ENCODE data around the gene PCF11. TPM values are rescaled to one million over a fixed set of nuclear protein-coding genes. Genes with fewer than 3 reads are reported as not detected.

The PCF11 gene
- total RNA-seq, 1 donor from 2014 or later, result 40.7 TPM

- H3K4me1 Mint-ChIP-seq (ENCODE audit: low read depth, unreplicated experiment), result peaks cover 22% of the 10 kb centered on the region
- peaks cover 41% of the 10 kb centered on the region for H3K79me2 ChIP-seq (ENCODE audit: insufficient read depth, low read length)
- peak overlapping the region; percentile 96 for H3K4me2 ChIP-seq (ENCODE audit: low read length)
- FAIRE-seq (no peak), DNase-seq (ENCODE audit: low read depth) (peak; percentile 76)
- peaks cover 1% of the 10 kb centered on the region for H3K36me3 Mint-ChIP-seq (ENCODE audit: low read depth, unreplicated experiment)
- H3K9ac ChIP-seq (ENCODE audit: low read length), result peak overlapping the region; percentile 97
- H3K27me3 ChIP-seq (ENCODE audit: insufficient read depth, low read length), result no peaks in the 10 kb centered on the region
- peaks cover 3% of the 10 kb centered on the region for H4K20me1 ChIP-seq (ENCODE audit: insufficient read depth, low read length)
- H3K4me3 ChIP-seq (ENCODE audit: insufficient read depth, low read depth, low read length), result peak overlapping the region; percentile 99
- no peaks in the 10 kb centered on the region for H3K27me3 Mint-ChIP-seq (ENCODE audit: low read depth, unreplicated experiment)
- H3K9me3 ChIP-seq (ENCODE audit: insufficient read depth, low read depth, low read length), result no peaks in the 10 kb centered on the region
- TF ChIP-seq CTCF (IDR thresholded peaks at IDR 0.05; ENCODE audit: insufficient read depth, low read depth, low read length) (no peak), EZH2 (IDR thresholded peaks at IDR 0.05; ENCODE audit: insufficient read depth, low read length) (no peak)
- peak overlapping the region; percentile 97 for H2AFZ ChIP-seq (ENCODE audit: low read depth, low read length)
- H3K4me3 Mint-ChIP-seq (ENCODE audit: unreplicated experiment), result peak overlapping the region; percentile 99
- H3K4me1 ChIP-seq (ENCODE audit: insufficient read depth, low read length), result peaks cover 15% of the 10 kb centered on the region
- peak overlapping the region; percentile 95 for H3K27ac Mint-ChIP-seq (ENCODE audit: unreplicated experiment)
- peak overlapping the region; percentile 95 for H3K27ac ChIP-seq (ENCODE audit: low read depth, low read length)
- no peaks in the 10 kb centered on the region for H3K9me3 Mint-ChIP-seq (ENCODE audit: unreplicated experiment)
- H3K36me3 ChIP-seq (ENCODE audit: insufficient read depth, low read length), result peaks cover 18% of the 10 kb centered on the region
These were observed 37.6 kb downstream of the PCF11 start for GRCh38 chr11:83194281-83195142.

GRCh38 chr11:83195143-83195466 is 38.2 kb downstream of the PCF11 start:
- no peaks in the 10 kb centered on the region for H3K27me3 ChIP-seq (ENCODE audit: insufficient read depth, low read length)
- peaks cover 3% of the 10 kb centered on the region for H4K20me1 ChIP-seq (ENCODE audit: insufficient read depth, low read length)
- Mint-ChIP-seq H3K4me3 (ENCODE audit: unreplicated experiment) (peak overlapping the region; percentile 99), H3K27me3 (ENCODE audit: low read depth, unreplicated experiment) (no peaks in the 10 kb centered on the region), H3K36me3 (ENCODE audit: low read depth, unreplicated experiment) (peaks cover 1% of the 10 kb centered on the region), H3K27ac (ENCODE audit: unreplicated experiment) (peak overlapping the region; percentile 95), H3K9me3 (ENCODE audit: unreplicated experiment) (no peaks in the 10 kb centered on the region), H3K4me1 (ENCODE audit: low read depth, unreplicated experiment) (peaks cover 22% of the 10 kb centered on the region)
- no peak for TF ChIP-seq CTCF (IDR thresholded peaks at IDR 0.05; ENCODE audit: insufficient read depth, low read depth, low read length)
- TF ChIP-seq EZH2 (IDR thresholded peaks at IDR 0.05; ENCODE audit: insufficient read depth, low read length), result no peak
- peaks cover 41% of the 10 kb centered on the region for H3K79me2 ChIP-seq (ENCODE audit: insufficient read depth, low read length)
- H3K4me1 ChIP-seq (ENCODE audit: insufficient read depth, low read length), result peaks cover 15% of the 10 kb centered on the region
- H3K9me3 ChIP-seq (ENCODE audit: insufficient read depth, low read depth, low read length), result no peaks in the 10 kb centered on the region
- H2AFZ ChIP-seq (ENCODE audit: low read depth, low read length), result peak overlapping the region; percentile 97
- DNase-seq (ENCODE audit: low read depth), result no peak
- H3K36me3 ChIP-seq (ENCODE audit: insufficient read depth, low read length), result peaks cover 18% of the 10 kb centered on the region
- peak overlapping the region; percentile 95 for H3K27ac ChIP-seq (ENCODE audit: low read depth, low read length)
- FAIRE-seq, result no peak
- peak overlapping the region; percentile 97 for H3K9ac ChIP-seq (ENCODE audit: low read length)
- H3K4me2 ChIP-seq (ENCODE audit: low read length), result peak overlapping the region; percentile 96
- H3K4me3 ChIP-seq (ENCODE audit: insufficient read depth, low read depth, low read length), result peak overlapping the region; percentile 99

GRCh38 chr11:83195649-83196048 is 38.7 kb downstream of the PCF11 start:
- Histone ChIP-seq H2AFZ (ENCODE audit: low read depth, low read length) (no peak overlapping the region), H3K27me3 (ENCODE audit: insufficient read depth, low read length) (no peaks in the 10 kb centered on the region), H3K4me1 (ENCODE audit: insufficient read depth, low read length) (peaks cover 15% of the 10 kb centered on the region), H3K36me3 (ENCODE audit: insufficient read depth, low read length) (peaks cover 13% of the 10 kb centered on the region), H3K9me3 (ENCODE audit: insufficient read depth, low read depth, low read length) (no peaks in the 10 kb centered on the region), H3K4me3 (ENCODE audit: insufficient read depth, low read depth, low read length) (no peak overlapping the region), H3K4me2 (ENCODE audit: low read length) (peak overlapping the region; percentile 96), H3K27ac (ENCODE audit: low read depth, low read length) (no peak overlapping the region), H3K79me2 (ENCODE audit: insufficient read depth, low read length) (peaks cover 41% of the 10 kb centered on the region), H4K20me1 (ENCODE audit: insufficient read depth, low read length) (peaks cover 3% of the 10 kb centered on the region), H3K9ac (ENCODE audit: low read length) (no peak overlapping the region)
- Mint-ChIP-seq H3K4me1 (ENCODE audit: low read depth, unreplicated experiment) (peaks cover 22% of the 10 kb centered on the region), H3K4me3 (ENCODE audit: unreplicated experiment) (peak overlapping the region; percentile 73), H3K36me3 (ENCODE audit: low read depth, unreplicated experiment) (peaks cover 1% of the 10 kb centered on the region), H3K9me3 (ENCODE audit: unreplicated experiment) (no peaks in the 10 kb centered on the region), H3K27me3 (ENCODE audit: low read depth, unreplicated experiment) (no peaks in the 10 kb centered on the region), H3K27ac (ENCODE audit: unreplicated experiment) (no peak overlapping the region)
- FAIRE-seq (no peak), DNase-seq (ENCODE audit: low read depth) (no peak)
- TF ChIP-seq EZH2 (IDR thresholded peaks at IDR 0.05; ENCODE audit: insufficient read depth, low read length), result no peak
- TF ChIP-seq CTCF (IDR thresholded peaks at IDR 0.05; ENCODE audit: insufficient read depth, low read depth, low read length), result no peak

Measured in astrocyte (in vitro differentiated cells and primary cell).